Raji (cell line): ENCODE data around the gene TNNI3.

Experiments used
- POLR2A ChIP-seq: IDR thresholded peaks from 2 replicates; pipeline ENCODE4 v1.6.1; 2011; ENCODE audit warnings: low read depth, low read length, control low read depth; ENCODE audit not compliant: insufficient read depth

The TNNI3 gene

GRCh38 chr19:55112777-55113569 lies 44.6 kb downstream of the TNNI3 start:
- no peak for TF ChIP-seq POLR2A

GRCh38 chr19:55112246-55112776 lies 45.2 kb downstream of the TNNI3 start:
- TF ChIP-seq POLR2A = no peak

GRCh38 chr19:55111238-55111831 lies 46.2 kb downstream of the TNNI3 start:
- no peak for TF ChIP-seq POLR2A

DNA sequence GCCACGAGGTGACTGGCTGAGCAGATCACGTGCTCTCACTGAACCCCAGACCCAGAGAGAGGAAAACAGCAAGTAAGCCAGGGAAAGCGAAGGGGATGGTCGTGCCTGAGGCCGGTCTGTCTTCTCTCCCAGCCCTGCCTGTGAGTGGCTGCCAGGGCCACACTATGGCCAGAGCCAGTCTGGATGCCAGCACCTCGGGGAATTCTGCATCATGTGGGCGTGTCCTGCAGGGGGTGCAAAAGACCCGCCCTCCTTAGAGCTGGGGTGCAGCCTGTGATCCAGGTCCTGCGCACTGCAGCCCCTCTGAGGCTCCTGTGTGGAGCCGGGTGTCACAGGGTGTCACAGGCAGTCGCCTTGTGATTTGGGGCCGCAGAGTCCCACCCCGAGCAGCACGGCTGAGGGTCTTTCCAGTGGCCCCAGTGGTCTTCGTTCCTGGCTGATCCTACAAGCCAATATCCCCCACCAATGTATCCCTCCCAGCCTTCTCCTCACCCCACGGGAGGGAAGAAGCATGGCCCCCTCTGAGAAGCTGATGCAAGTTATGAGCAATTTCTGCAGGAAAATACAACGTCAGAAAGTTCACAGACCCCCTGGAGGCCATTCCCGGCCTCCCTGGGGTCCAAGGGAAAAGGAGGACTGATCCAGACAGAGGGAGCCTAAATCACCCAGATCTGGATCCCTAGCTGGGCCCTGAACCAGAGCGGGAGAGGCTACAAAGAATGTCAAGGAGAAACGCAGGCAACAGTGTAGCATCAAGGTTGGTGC lies 47.8 kb downstream of the TNNI3 start:
- no peak for TF ChIP-seq POLR2A

- TF ChIP-seq POLR2A = no peak
Measured at GRCh38 chr19:55106591-55106990, 50.9 kb downstream of the TNNI3 start.

- no peak for TF ChIP-seq POLR2A
Measured at GRCh38 chr19:55105237-55105636, 52.3 kb downstream of the TNNI3 start.

GRCh38 chr19:55103190-55103589 lies 54.3 kb downstream of the TNNI3 start:
- TF ChIP-seq POLR2A = no peak
